Measurements from ENCODE around the gene GIPR. TPM values are rescaled to one million over a fixed set of nuclear protein-coding genes. Genes with fewer than 3 reads are reported as not detected.

Gene GIPR
- total RNA-seq, 4 donors from 2014 or later, result 0.34 to 20.0 (median 1.4) TPM

GRCh38 chr19:45668342-45668871 is 386 bp downstream of the GIPR start:
- no peak for TF ChIP-seq CTCF (IDR thresholded peaks at IDR 0.05; ENCODE audit: low read depth)

GRCh38 chr19:45670670-45671453 is 2.8 kb downstream of the GIPR start:
- no peak for TF ChIP-seq CTCF (IDR thresholded peaks at IDR 0.05; ENCODE audit: low read depth)

GRCh38 chr19:45674946-45675345 is 6.9 kb downstream of the GIPR start:
- no peak for TF ChIP-seq CTCF (IDR thresholded peaks at IDR 0.05; ENCODE audit: low read depth)

DNA sequence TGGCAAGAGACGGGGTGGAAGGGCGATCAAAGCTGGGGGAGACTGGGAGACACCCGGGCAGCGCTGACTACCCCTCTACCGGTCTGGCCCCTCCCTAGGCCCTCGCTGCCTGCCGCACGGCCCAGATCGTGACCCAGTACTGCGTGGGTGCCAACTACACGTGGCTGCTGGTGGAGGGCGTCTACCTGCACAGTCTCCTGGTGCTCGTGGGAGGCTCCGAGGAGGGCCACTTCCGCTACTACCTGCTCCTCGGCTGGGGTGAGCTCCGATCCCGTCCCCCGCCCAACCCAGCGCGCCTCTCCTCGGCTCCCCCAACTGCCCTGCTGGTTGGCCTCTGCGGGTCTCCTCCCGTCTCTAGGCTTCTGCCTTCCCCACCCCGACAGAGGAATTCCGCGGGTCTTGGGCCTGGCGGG is 8.8 kb downstream of the GIPR start:
- TF ChIP-seq CTCF (IDR thresholded peaks at IDR 0.05; ENCODE audit: low read depth), result no peak

GRCh38 chr19:45677351-45678230 is 9.6 kb downstream of the GIPR start:
- TF ChIP-seq CTCF (IDR thresholded peaks at IDR 0.05; ENCODE audit: low read depth), result no peak

- TF ChIP-seq CTCF (IDR thresholded peaks at IDR 0.05; ENCODE audit: low read depth), result no peak
Measured at GRCh38 chr19:45681391-45682015, 13.5 kb downstream of the GIPR start.

Data from subcutaneous adipose tissue (tissue), 4 donors.